Neuronal stem cell (in vitro differentiated cells): ENCODE data around the gene CCDC180.
"Not testable (repeated sequence)": the region's sequence is repeated elsewhere in the genome, so short reads cannot be mapped to it uniquely, and the experiment has no call there.

Source experiments
- DNase-seq: peaks from one replicate; pipeline ENCODE4 v3.0.0-alpha.2; 2013; ENCODE audit warnings: low spot score
- H2AFZ ChIP-seq: one replicate; pipeline ENCODE4 v1.6.1; 2013; ENCODE audit warnings: mild to moderate bottlenecking, low read length, inconsistent platforms
- H2AK5ac ChIP-seq: 2 replicates; pipeline ENCODE4 v1.6.1; 2013; ENCODE audit warnings: low read depth, mild to moderate bottlenecking, inconsistent platforms, low read length, moderate library complexity, mixed read lengths
- H2BK120ac ChIP-seq: 2 replicates; pipeline ENCODE4 v1.6.1; 2013; ENCODE audit warnings: low read depth, mild to moderate bottlenecking, inconsistent platforms, low read length, moderate library complexity, mixed read lengths
- H2BK12ac ChIP-seq: one replicate; pipeline ENCODE4 v1.6.1; 2013; ENCODE audit warnings: low read length, inconsistent platforms
- H2BK15ac ChIP-seq: 2 replicates; pipeline ENCODE4 v1.6.1; 2013; ENCODE audit warnings: mild to moderate bottlenecking, low read length, inconsistent platforms, mixed read lengths
- H2BK5ac ChIP-seq: one replicate; pipeline ENCODE4 v1.6.1; 2013; ENCODE audit warnings: inconsistent platforms, mild to moderate bottlenecking, low read length, moderate library complexity
- H3K14ac ChIP-seq: one replicate; pipeline ENCODE4 v1.6.1; 2013; ENCODE audit warnings: low read length, inconsistent platforms
- H3K18ac ChIP-seq: 2 replicates; pipeline ENCODE4 v1.6.1; 2013; ENCODE audit warnings: low read length, inconsistent platforms
- H3K23ac ChIP-seq: 2 replicates; pipeline ENCODE4 v1.6.1; 2013; ENCODE audit warnings: low read depth, mild to moderate bottlenecking, mixed read lengths, low read length, inconsistent platforms; ENCODE audit not compliant: poor library complexity
- H3K27ac ChIP-seq: replicated peaks from 3 replicates; pipeline ENCODE4 v1.5.1; 2013; ENCODE audit warnings: low read length, inconsistent platforms
- H3K27me3 ChIP-seq, 3 experiments: 2 replicates each; pipeline ENCODE4 v1.6.1; 2013; ENCODE audit warnings: low read length in 3 of 3, mild to moderate bottlenecking in 2 of 3, inconsistent platforms in 1 of 3, low read depth in 1 of 3, mixed read lengths in 1 of 3, moderate library complexity in 1 of 3; ENCODE audit not compliant: control insufficient read depth in 3 of 3, insufficient read depth in 3 of 3
- H3K36me3 ChIP-seq, 2 donors: replicated peaks in 1 of 2; 2 replicates each; pipeline ENCODE4 v1.6.1; 2013; ENCODE audit warnings: low read length in 2 of 2; ENCODE audit not compliant: control insufficient read depth in 2 of 2, insufficient read depth in 2 of 2
- H3K4ac ChIP-seq: 2 replicates; pipeline ENCODE4 v1.6.1; 2013; ENCODE audit warnings: inconsistent platforms, mild to moderate bottlenecking, low read length, moderate library complexity
- H3K4me1 ChIP-seq, 2 donors: 1 replicate in 1 of 2; 2 replicates in 1 of 2; pipeline ENCODE4 v1.6.1; 2013; ENCODE audit warnings: low read length in 2 of 2, low read depth in 1 of 2; ENCODE audit not compliant: control insufficient read depth in 2 of 2, insufficient read depth in 1 of 2
- H3K4me2 ChIP-seq: one replicate; pipeline ENCODE4 v1.6.1; 2013; ENCODE audit warnings: mild to moderate bottlenecking, low read length, inconsistent platforms; ENCODE audit not compliant: insufficient read depth, poor library complexity, severe bottlenecking
- H3K4me3 ChIP-seq, 2 donors: 2 replicates each; pipeline ENCODE4 v1.5.1; 2013; ENCODE audit warnings: low read length in 2 of 2, mild to moderate bottlenecking in 2 of 2, inconsistent platforms in 1 of 2, moderate library complexity in 1 of 2
- H3K79me1 ChIP-seq: one replicate; pipeline ENCODE4 v1.6.1; 2013; ENCODE audit warnings: low read depth, mild to moderate bottlenecking, inconsistent platforms, low read length, moderate library complexity
- H3K9ac ChIP-seq: one replicate; pipeline ENCODE4 v1.6.1; 2013; ENCODE audit warnings: mild to moderate bottlenecking, low read depth, low read length, inconsistent platforms; ENCODE audit not compliant: poor library complexity
- H3K9me3 ChIP-seq, 2 donors: replicated peaks in 1 of 2; 2 replicates each; pipeline versions ENCODE3 to v1.6.1; 2013; ENCODE audit warnings: low read length in 2 of 2, mild to moderate bottlenecking in 2 of 2, inconsistent platforms in 1 of 2, low read depth in 1 of 2, mixed read lengths in 1 of 2, moderate library complexity in 1 of 2; ENCODE audit not compliant: control insufficient read depth in 2 of 2, insufficient read depth in 1 of 2
- H4K8ac ChIP-seq: one replicate; pipeline ENCODE4 v1.6.1; 2013; ENCODE audit warnings: low read depth, mild to moderate bottlenecking, inconsistent platforms, low read length, moderate library complexity
- H4K91ac ChIP-seq: one replicate; pipeline ENCODE4 v1.6.1; 2013; ENCODE audit warnings: low read length, low read depth, mild to moderate bottlenecking, inconsistent platforms; ENCODE audit not compliant: poor library complexity
- WGBS, 2 donors: extraction: QIAGEN DNeasy Blood & Tissue Kit; methylation state at CpG; one replicate each; pipeline ENCODE4 v1.1.7; 2013; ENCODE audit warnings: missing lambda C conversion rate in 2 of 2, mixed read lengths in 1 of 2; ENCODE audit not compliant: insufficient read length in 2 of 2, insufficient replicate concordance in 1 of 2; ENCODE audit errors: extremely low coverage in 2 of 2; 5-methylcytosine and 5-hydroxymethylcytosine counted together

Gene CCDC180

DNA sequence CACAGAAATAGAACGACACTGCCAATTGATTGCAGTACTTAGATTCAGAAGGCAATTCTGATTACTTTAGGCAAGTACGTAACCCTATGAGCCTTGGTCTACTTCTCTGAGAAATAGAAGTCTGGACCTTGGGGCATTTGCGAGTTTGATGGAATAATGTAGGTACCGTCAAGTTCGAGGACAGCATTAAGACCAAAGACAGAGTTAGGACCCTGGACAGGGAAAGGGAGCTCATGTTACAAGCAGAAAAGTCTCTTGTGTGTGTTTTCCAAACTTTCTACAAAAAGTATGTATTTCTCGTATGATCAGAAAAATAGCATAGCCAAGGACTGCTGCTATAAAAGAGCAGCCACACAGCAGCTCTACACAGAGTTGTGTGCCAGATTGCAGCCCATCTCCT lies 20.1 kb downstream of the CCDC180 start:
- WGBS, 2 donors, result no CpG with 5 or more reads among the region's 6 CpGs
- Histone ChIP-seq H3K18ac (no peak overlapping the region), H3K4me1 (no peaks in the 10 kb centered on the region), H3K4ac (no peak overlapping the region), H2BK12ac (no peak overlapping the region), H3K4me3 (no peak overlapping the region), H2AK5ac (no peak overlapping the region), H4K8ac (no peak overlapping the region), H3K27ac (no peak overlapping the region), H3K27me3 (no peaks in the 10 kb centered on the region), H4K91ac (no peak overlapping the region), H2BK5ac (no peak overlapping the region), H3K23ac (no peak overlapping the region), H2BK120ac (no peak overlapping the region), H3K9me3 (no peaks in the 10 kb centered on the region), H3K14ac (no peak overlapping the region), H2AFZ (no peak overlapping the region), H2BK15ac (no peak overlapping the region), H3K79me1 (no peaks in the 10 kb centered on the region), H3K9ac (no peak overlapping the region), H3K36me3 (peaks cover 6 to 10% of the 10 kb centered on the region in 2 donors), H3K4me2 (no peak overlapping the region)
- DNase-seq, result no peak

DNA sequence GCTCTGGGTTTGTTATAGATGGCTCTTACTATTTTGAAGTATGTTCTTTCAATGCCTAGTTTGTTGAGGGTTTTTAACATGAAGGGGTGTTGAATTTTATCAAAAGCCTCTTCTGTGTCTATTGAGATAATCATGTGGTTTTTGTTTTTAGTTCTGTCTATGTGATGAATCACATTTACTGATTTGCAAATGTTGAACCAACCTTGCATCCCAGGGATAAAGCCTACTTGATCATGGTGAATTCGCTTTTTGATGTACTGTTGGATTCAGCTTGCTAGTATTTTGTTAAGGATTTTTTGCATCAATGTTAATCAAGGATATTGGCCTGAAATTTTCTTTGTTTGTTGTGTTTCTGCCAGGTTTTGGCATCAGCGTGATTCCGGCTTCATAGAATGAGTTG lies 25.5 kb downstream of the CCDC180 start:
- no peak overlapping the region for H2BK15ac ChIP-seq
- no peak overlapping the region for H3K9ac ChIP-seq
- H3K79me1 ChIP-seq, result no peaks in the 10 kb centered on the region
- no peak overlapping the region for H3K4me2 ChIP-seq
- H3K36me3 ChIP-seq, result no peaks in the 10 kb centered on the region
- no CpG with 5 or more reads among the region's 3 CpGs for WGBS, 2 donors
- H3K23ac ChIP-seq, result no peak overlapping the region
- H2BK120ac ChIP-seq, result no peak overlapping the region
- H3K14ac ChIP-seq, result no peak overlapping the region
- H3K4me3 ChIP-seq, result no peak overlapping the region
- no peak overlapping the region for H2AK5ac ChIP-seq
- H3K18ac ChIP-seq, result no peak overlapping the region
- no peak overlapping the region for H2AFZ ChIP-seq
- DNase-seq, result no peak
- no peak overlapping the region for H3K4ac ChIP-seq
- H3K27me3 ChIP-seq, result no peaks in the 10 kb centered on the region
- H2BK5ac ChIP-seq, result no peak overlapping the region
- H2BK12ac ChIP-seq, result no peak overlapping the region
- H3K9me3 ChIP-seq, result no peaks in the 10 kb centered on the region
- no peak overlapping the region for H4K91ac ChIP-seq
- H3K27ac ChIP-seq, result no peak overlapping the region
- H4K8ac ChIP-seq, result no peak overlapping the region
- H3K4me1 ChIP-seq, result no peaks in the 10 kb centered on the region

DNA sequence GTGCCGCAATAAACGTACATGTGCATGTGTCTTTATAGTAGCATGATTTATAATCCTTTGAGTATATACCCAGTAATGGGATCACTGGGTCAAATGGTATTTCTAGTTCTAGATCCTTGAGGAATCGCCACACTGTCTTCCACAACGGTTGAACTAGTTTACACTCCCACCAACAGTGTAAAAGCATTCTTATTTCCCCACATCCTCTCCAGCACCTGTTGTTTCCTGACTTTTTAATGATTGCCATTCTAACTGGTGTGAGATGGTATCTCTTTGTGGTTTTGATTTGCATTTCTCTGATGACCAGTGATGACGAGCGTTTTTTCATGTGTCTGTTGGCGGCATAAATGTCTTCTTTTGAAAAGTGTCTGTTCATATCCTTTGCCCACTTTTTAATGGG lies 28.2 kb downstream of the CCDC180 start:
- not testable (repeated sequence) for H2BK120ac ChIP-seq, H3K4me1 ChIP-seq, H3K4ac ChIP-seq, H2BK12ac ChIP-seq, H3K36me3 ChIP-seq, H3K27me3 ChIP-seq, H3K9me3 ChIP-seq, H3K23ac ChIP-seq, H3K4me2 ChIP-seq, H2BK5ac ChIP-seq, H3K9ac ChIP-seq, H2AFZ ChIP-seq, H4K8ac ChIP-seq, H2AK5ac ChIP-seq, H3K79me1 ChIP-seq, H3K4me3 ChIP-seq, DNase-seq, H2BK15ac ChIP-seq, H3K14ac ChIP-seq, H3K27ac ChIP-seq, H4K91ac ChIP-seq, H3K18ac ChIP-seq
- WGBS, 2 donors, result no CpG with 5 or more reads among the region's 7 CpGs

DNA sequence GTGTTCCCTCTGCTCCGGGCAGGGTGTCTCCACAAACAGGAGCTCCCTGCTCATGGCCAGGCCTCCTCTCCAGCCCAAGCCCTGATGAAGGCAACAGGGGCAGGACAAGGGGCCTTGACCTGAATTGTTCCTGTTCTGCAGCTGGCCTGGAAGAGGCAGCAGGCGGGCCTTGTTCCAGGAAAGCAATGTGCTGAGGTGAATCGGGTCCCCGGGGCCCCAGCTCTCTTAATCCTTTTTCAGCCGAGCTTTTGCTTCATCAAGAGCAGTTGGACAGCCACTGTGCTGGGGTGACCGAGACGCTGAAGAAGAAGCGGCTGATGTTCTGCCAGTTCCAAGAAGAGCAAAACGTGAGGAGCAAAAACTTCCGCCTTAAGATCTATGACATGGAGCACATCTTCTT lies 41.4 kb downstream of the CCDC180 start:
- Histone ChIP-seq H3K4me2 (no peak overlapping the region), H3K4me3 (no peak overlapping the region), H2BK15ac (no peak overlapping the region), H3K23ac (no peak overlapping the region), H3K14ac (peak overlapping the region; percentile 14), H3K36me3 (peaks cover 0 to 2% of the 10 kb centered on the region in 2 donors), H3K9me3 (no peaks in the 10 kb centered on the region), H4K91ac (no peak overlapping the region), H3K9ac (peak overlapping the region; percentile 53), H2BK120ac (no peak overlapping the region), H4K8ac (no peak overlapping the region), H3K27me3 (no peaks in the 10 kb centered on the region), H3K4ac (no peak overlapping the region), H2BK12ac (no peak overlapping the region), H3K4me1 (no peaks in the 10 kb centered on the region), H2BK5ac (no peak overlapping the region), H2AFZ (no peak overlapping the region), H2AK5ac (no peak overlapping the region), H3K27ac (no peak overlapping the region), H3K18ac (peak overlapping the region; percentile 50), H3K79me1 (no peaks in the 10 kb centered on the region)
- DNase-seq, result no peak
- WGBS, 2 donors, result no CpG with 5 or more reads among the region's 10 CpGs
